ENCODE measurements around the gene PXYLP1.

DNA sequence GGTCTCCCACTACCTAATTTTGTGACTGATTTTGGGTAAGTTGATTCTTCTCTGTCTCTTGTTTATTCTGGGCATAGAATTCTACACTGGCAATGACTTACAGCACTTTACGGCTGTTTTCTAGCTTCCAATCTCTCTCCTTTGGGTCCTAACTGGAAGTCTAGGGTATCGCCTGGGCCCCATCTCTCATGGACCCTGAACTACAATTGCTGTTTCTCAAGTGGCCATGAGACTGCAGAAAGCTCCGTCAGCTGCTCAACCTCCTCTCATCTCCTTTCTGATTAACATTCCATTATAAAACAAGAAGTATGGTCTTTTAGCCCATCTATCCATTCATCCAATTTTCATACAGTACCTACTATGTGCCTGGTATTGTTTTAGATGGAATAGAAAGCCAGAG is 4.4 kb upstream of the PXYLP1 start:
- TF ChIP-seq, protein P1, sequence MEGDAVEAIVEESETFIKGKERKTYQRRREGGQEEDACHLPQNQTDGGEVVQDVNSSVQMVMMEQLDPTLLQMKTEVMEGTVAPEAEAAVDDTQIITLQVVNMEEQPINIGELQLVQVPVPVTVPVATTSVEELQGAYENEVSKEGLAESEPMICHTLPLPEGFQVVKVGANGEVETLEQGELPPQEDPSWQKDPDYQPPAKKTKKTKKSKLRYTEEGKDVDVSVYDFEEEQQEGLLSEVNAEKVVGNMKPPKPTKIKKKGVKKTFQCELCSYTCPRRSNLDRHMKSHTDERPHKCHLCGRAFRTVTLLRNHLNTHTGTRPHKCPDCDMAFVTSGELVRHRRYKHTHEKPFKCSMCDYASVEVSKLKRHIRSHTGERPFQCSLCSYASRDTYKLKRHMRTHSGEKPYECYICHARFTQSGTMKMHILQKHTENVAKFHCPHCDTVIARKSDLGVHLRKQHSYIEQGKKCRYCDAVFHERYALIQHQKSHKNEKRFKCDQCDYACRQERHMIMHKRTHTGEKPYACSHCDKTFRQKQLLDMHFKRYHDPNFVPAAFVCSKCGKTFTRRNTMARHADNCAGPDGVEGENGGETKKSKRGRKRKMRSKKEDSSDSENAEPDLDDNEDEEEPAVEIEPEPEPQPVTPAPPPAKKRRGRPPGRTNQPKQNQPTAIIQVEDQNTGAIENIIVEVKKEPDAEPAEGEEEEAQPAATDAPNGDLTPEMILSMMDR (IDR thresholded peaks at IDR 0.05; ENCODE audit: insufficient read depth, low read depth, low read length) = no peak
- no peak for TF ChIP-seq EZH2 (IDR thresholded peaks at IDR 0.05; ENCODE audit: insufficient read depth, low read length)

Data from astrocyte (in vitro differentiated cells and primary cell).